Neural progenitor cell (in vitro differentiated cells): Measurements from ENCODE around the gene GAMT.

Experiments
- CTCF ChIP-seq: fragments of 200-600 bp; sonication (generic); IDR thresholded peaks from 2 replicates; pipeline ENCODE4 v1.5.1; 2017; ENCODE audit warnings: antibody characterized with exemption, mild to moderate bottlenecking
- EZH2 ChIP-seq: fragments of 200-600 bp; sonication (generic); IDR thresholded peaks from 2 replicates; pipeline ENCODE4 v1.6.1; 2017; ENCODE audit warnings: antibody characterized with exemption, mild to moderate bottlenecking, moderate library complexity
- EZH2phosphoT487 ChIP-seq: fragments of 200-600 bp; sonication (generic); IDR thresholded peaks from 2 replicates; pipeline ENCODE4 v1.6.1; 2017; ENCODE audit warnings: antibody characterized with exemption

- TF ChIP-seq CTCF, result no peak
- no peak for TF ChIP-seq EZH2
- no peak for TF ChIP-seq EZH2phosphoT487
These were observed 15.5 kb downstream of the GAMT start for GRCh38 chr19:1385816-1386215.
